ENCODE data around the gene MEG3. TPM values are rescaled to one million over a fixed set of nuclear protein-coding genes. Genes with fewer than 3 reads are reported as not detected.

Gene MEG3
- total and polyA plus RNA-seq, 9 of the 15 experiments (the other 6 are each of a cell fraction or from before 2014, with no cell fraction given): 0.10 to 5.3 (median 1.0) TPM; not detected in 1

DNA sequence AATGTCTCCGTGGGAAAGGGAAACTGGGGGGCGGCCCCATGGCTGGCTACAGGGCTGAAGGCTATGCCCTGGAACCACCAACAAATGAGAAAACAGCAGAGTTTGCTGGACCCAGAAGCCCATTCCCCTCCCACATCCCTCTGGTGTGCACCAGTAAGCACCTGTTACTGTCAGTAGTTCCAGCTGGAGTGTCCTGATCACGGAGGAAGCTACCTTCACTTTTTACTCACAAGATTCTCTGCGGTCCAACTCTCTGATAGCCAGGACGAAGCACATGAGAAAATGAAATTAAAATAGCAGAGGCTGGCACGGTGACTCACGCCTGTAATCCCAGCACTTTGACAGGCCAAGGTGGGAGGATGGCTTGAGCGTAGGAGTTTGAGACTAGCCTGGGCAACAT lies 22.7 kb upstream of the MEG3 start:
- Histone ChIP-seq H2AFZ (ENCODE audit: low read depth, low read length) (no peak overlapping the region), H3K79me2 (ENCODE audit: control insufficient read depth, insufficient read depth, low read length) (no peaks in the 10 kb centered on the region), H3K4me1 (replicated peaks in 1 of 2; ENCODE audit: control insufficient read depth in 2 of 2, insufficient read depth in 2 of 2, low read length in 2 of 2) (peaks cover 0 to 4% of the 10 kb centered on the region in 2 experiments; a peak in 2 of 5 replicates), H3K4me2 (ENCODE audit: insufficient read depth, low read length) (no peak overlapping the region), H3K27ac (ENCODE audit: extremely low read depth, low read depth, low read length) (no peak overlapping the region), H3K4me3 (no peak overlapping the region), H3K36me3 (ENCODE audit: control insufficient read depth, insufficient read depth, low read length) (no peaks in the 10 kb centered on the region), H3K9me3 (replicated peaks; ENCODE audit: control insufficient read depth, insufficient read depth, low read depth, low read length) (peaks cover 2% of the 10 kb centered on the region; the same call in 1 of the 2 replicates), H3K9ac (ENCODE audit: insufficient read depth in 1 of 2, low read depth in 2 of 2, low read length in 2 of 2) (no peak overlapping the region), H3K27me3 (ENCODE audit: control insufficient read depth in 2 of 2, insufficient read depth in 2 of 2, low read length in 2 of 2) (no peaks in the 10 kb centered on the region), H4K20me1 (replicated peaks; ENCODE audit: control insufficient read depth, insufficient read depth, low read length) (no peaks in the 10 kb centered on the region), H3K9me1 (ENCODE audit: control insufficient read depth, insufficient read depth, low read length) (no peaks in the 10 kb centered on the region)
- FAIRE-seq: no peak
- WGBS (ENCODE audit: insufficient coverage, low coverage, missing lambda C conversion rate): 58% methylated on average over 8 of the region's 8 CpGs
- CTCF ChIA-PET (ENCODE audit: low intra/inter-chr PET ratio): no interaction called here
- POLR2A ChIA-PET: interaction anchor here (1.0 kb wide), 1 partner anchor 148 kb away, joined by 3 read pairs; no protein-coding TSS in a partner anchor
- no peak for TF ChIP-seq SMARCE1 (IDR thresholded peaks at IDR 0.05)
- BruUV-seq (replicated peaks): no TSS peak
- intact Hi-C loops (cut with micrococcal nuclease) (no loop called here), in situ Hi-C loops (cut with MboI) (no loop called here)
- DNase-seq (ENCODE audit: extremely low read depth in 1 of 4, low spot score in 3 of 4): no peak
- ATAC-seq: no peak

GRCh38 chr14:100803676-100804075 lies 22.2 kb upstream of the MEG3 start:
- Histone ChIP-seq H3K9ac (ENCODE audit: insufficient read depth in 1 of 2, low read depth in 2 of 2, low read length in 2 of 2) (peak overlapping the region in 1 of 2 experiments; percentile 58; a peak in 1 of 4 replicates), H3K4me1 (replicated peaks in 1 of 2; ENCODE audit: control insufficient read depth in 2 of 2, insufficient read depth in 2 of 2, low read length in 2 of 2) (peaks cover 0 to 4% of the 10 kb centered on the region in 2 experiments; a peak in 2 of 5 replicates), H3K27ac (ENCODE audit: extremely low read depth, low read depth, low read length) (no peak overlapping the region), H4K20me1 (replicated peaks; ENCODE audit: control insufficient read depth, insufficient read depth, low read length) (no peaks in the 10 kb centered on the region), H3K79me2 (ENCODE audit: control insufficient read depth, insufficient read depth, low read length) (no peaks in the 10 kb centered on the region), H3K9me1 (ENCODE audit: control insufficient read depth, insufficient read depth, low read length) (no peaks in the 10 kb centered on the region), H3K4me2 (ENCODE audit: insufficient read depth, low read length) (no peak overlapping the region), H3K27me3 (ENCODE audit: control insufficient read depth in 2 of 2, insufficient read depth in 2 of 2, low read length in 2 of 2) (no peaks in the 10 kb centered on the region), H2AFZ (ENCODE audit: low read depth, low read length) (no peak overlapping the region), H3K36me3 (ENCODE audit: control insufficient read depth, insufficient read depth, low read length) (no peaks in the 10 kb centered on the region), H3K9me3 (replicated peaks; ENCODE audit: control insufficient read depth, insufficient read depth, low read depth, low read length) (peaks cover 4% of the 10 kb centered on the region; the same call in 1 of the 2 replicates), H3K4me3 (no peak overlapping the region)
- in situ Hi-C loops (cut with MboI) (no loop called here), intact Hi-C loops (cut with micrococcal nuclease) (no loop called here)
- WGBS (ENCODE audit: insufficient coverage, low coverage, missing lambda C conversion rate): 57% methylated on average over 5 of the region's 14 CpGs
- BruUV-seq (replicated peaks): no TSS peak
- ChIA-PET POLR2A (interaction anchor here (1.0 kb wide), 1 partner anchor 148 kb away, joined by 3 read pairs; no protein-coding TSS in a partner anchor), CTCF (ENCODE audit: low intra/inter-chr PET ratio) (no interaction called here)
- no peak for ATAC-seq
- no peak for DNase-seq (ENCODE audit: extremely low read depth in 1 of 4, low spot score in 3 of 4)
- FAIRE-seq: no peak
- no peak for TF ChIP-seq MTF1 (CRISPR knock-in tag; IDR thresholded peaks at IDR 0.05; ENCODE audit: borderline replicate concordance)
- TF ChIP-seq ZNF778 (CRISPR knock-in tag; IDR thresholded peaks at IDR 0.05): no peak
- TF ChIP-seq ZNF175 (CRISPR knock-in tag; IDR thresholded peaks at IDR 0.05; ENCODE audit: low read depth): no peak
- TF ChIP-seq TEAD1 (CRISPR knock-in tag; IDR thresholded peaks at IDR 0.05): no peak
- TF ChIP-seq ZBTB49 (CRISPR knock-in tag; IDR thresholded peaks at IDR 0.05; ENCODE audit: borderline replicate concordance): no peak
- TF ChIP-seq, protein P1, sequence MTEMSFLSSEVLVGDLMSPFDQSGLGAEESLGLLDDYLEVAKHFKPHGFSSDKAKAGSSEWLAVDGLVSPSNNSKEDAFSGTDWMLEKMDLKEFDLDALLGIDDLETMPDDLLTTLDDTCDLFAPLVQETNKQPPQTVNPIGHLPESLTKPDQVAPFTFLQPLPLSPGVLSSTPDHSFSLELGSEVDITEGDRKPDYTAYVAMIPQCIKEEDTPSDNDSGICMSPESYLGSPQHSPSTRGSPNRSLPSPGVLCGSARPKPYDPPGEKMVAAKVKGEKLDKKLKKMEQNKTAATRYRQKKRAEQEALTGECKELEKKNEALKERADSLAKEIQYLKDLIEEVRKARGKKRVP (CRISPR knock-in tag; IDR thresholded peaks at IDR 0.05): no peak

Measured in K562 (cell line).